Caco-2 (cell line): ENCODE measurements around the gene ZNF761. TPM values are rescaled to one million over a fixed set of nuclear protein-coding genes. Genes with fewer than 3 reads are reported as not detected.
"Not testable (repeated sequence)": the region's sequence is repeated elsewhere in the genome, so short reads cannot be mapped to it uniquely, and the experiment has no call there.

Experiments
- BruUV-seq: library from RNA; stranded (reverse); fragments of 400-500 nt; replicated peaks from 2 replicates; lab custom pipeline; 2021; lab: Mats Ljungman, UMichigan
- CTCF ChIA-PET: fragments of 300-600 bp; sonication (Branson Sonifier 250); formaldehyde crosslinking; loops from one replicate; lab custom pipeline; 2022; ENCODE audit warnings: antibody characterized with exemption; lab: Charles Lee
- POLR2A ChIA-PET: fragments of 300-600 bp; sonication (Branson Sonifier 250); formaldehyde crosslinking; loops from one replicate; lab custom pipeline; 2022; ENCODE audit warnings: antibody characterized with exemption; lab: Charles Lee
- DNase-seq, 2 experiments: peaks; one replicate each; pipeline versions ENCODE4 v3.0.0 to v3.0.0-alpha.2; 2020 to 2022
- H3K27me3 ChIP-seq: replicated peaks from 2 replicates; pipeline ENCODE4 v1.6.0; 2011; ENCODE audit warnings: low read length; ENCODE audit not compliant: control insufficient read depth, insufficient read depth
- H3K36me3 ChIP-seq: 2 replicates; pipeline ENCODE4 v1.5.1; 2011; ENCODE audit warnings: low read length; ENCODE audit not compliant: control insufficient read depth, insufficient read depth
- H3K4me1 ChIP-seq: fragments of 250-450 bp; sonication (Bioruptor Pico); 2 replicates; pipeline ENCODE4 v1.5.1; 2020; ENCODE audit warnings: mild to moderate bottlenecking
- H3K4me3 ChIP-seq: 2 replicates; pipeline ENCODE4 v1.5.1; 2011; ENCODE audit warnings: low read depth, mild to moderate bottlenecking, control low read depth, low read length
- H3K9me3 ChIP-seq: fragments of 250-450 bp; sonication (Bioruptor Pico); 2 replicates; pipeline ENCODE4 v1.5.1; 2020; ENCODE audit warnings: mild to moderate bottlenecking, moderate library complexity
- H3K27ac Mint-ChIP-seq: one replicate; pipeline ENCODE4 v1.8.0; 2022; ENCODE audit warnings: mixed read lengths; ENCODE audit not compliant: unreplicated experiment
- H3K27me3 Mint-ChIP-seq: one replicate; pipeline ENCODE4 v1.8.0; 2022; ENCODE audit warnings: mixed read lengths; ENCODE audit not compliant: insufficient read depth, unreplicated experiment
- H3K36me3 Mint-ChIP-seq: one replicate; pipeline ENCODE4 v1.8.0; 2022; ENCODE audit warnings: mild to moderate bottlenecking, mixed read lengths; ENCODE audit not compliant: insufficient read depth, unreplicated experiment
- H3K4me1 Mint-ChIP-seq: one replicate; pipeline ENCODE4 v1.8.0; 2022; ENCODE audit warnings: low read depth, mixed read lengths; ENCODE audit not compliant: unreplicated experiment
- H3K4me3 Mint-ChIP-seq: one replicate; pipeline ENCODE4 v1.8.0; 2022; ENCODE audit warnings: mild to moderate bottlenecking, moderate library complexity, mixed read lengths; ENCODE audit not compliant: unreplicated experiment
- H3K9me3 Mint-ChIP-seq: one replicate; pipeline ENCODE4 v1.8.0; 2022; ENCODE audit warnings: mixed read lengths; ENCODE audit not compliant: unreplicated experiment
- CTCF ChIP-seq, 2 experiments: fragments of 200-600 bp in 1 of 2; IDR thresholded peaks; 1 replicate in 1 of 2; 2 replicates in 1 of 2; pipeline versions ENCODE4 v1.5.1 to v1.8.0; 2011 to 2022; ENCODE audit warnings: antibody characterized with exemption in 1 of 2, control low read depth in 1 of 2, inconsistent platforms in 1 of 2, low read depth in 1 of 2, low read length in 1 of 2, mild to moderate bottlenecking in 1 of 2, moderate library complexity in 1 of 2; ENCODE audit not compliant: insufficient read depth in 1 of 2, severe bottlenecking in 1 of 2, unreplicated experiment in 1 of 2
- intact Hi-C: fragments of 100-400 bp; cut with micrococcal nuclease; formaldehyde crosslinking; loops from one replicate; pipeline ENCODE4 v1.10.0; 2022; ENCODE audit not compliant: unreplicated experiment
- total RNA-seq: library from RNA; stranded (reverse); gene quantifications from 2 replicates; pipeline ENCODE4 v1.2.3, GENCODE V29; 2022

ZNF761 gene
- total RNA-seq, 1 experiment from 2014 or later: 20.0 TPM

GRCh38 chr19:53467485-53468262 is 35.9 kb downstream of the ZNF761 start, which contains the start of gene ZNF813:
TSS of gene ZNF813 (plus strand) at chr19:53467733. CDS start at chr19:53483823, 16,090 bp downstream.
- H3K9me3 Mint-ChIP-seq: peaks cover 39% of the 10 kb centered on the region
- peak within 1 kb of the TSS; percentile 92 for H3K4me3 Mint-ChIP-seq
- intact Hi-C loops: loop anchor here (5.0 kb wide), 1 partner anchor 35 kb away; the partner anchor contains the start of gene ZNF761
- peaks cover 11% of the 10 kb centered on the region; the same call in 1 of the 2 replicates for H3K9me3 ChIP-seq
- TF ChIP-seq CTCF (IDR thresholded peaks at IDR 0.05; ENCODE audit: insufficient read depth in 1 of 2, low read depth in 1 of 2, low read length in 1 of 2, severe bottlenecking in 1 of 2, unreplicated experiment in 1 of 2): no peak
- H3K4me3 ChIP-seq: peak within 1 kb of the TSS; percentile 94
- H3K4me1 Mint-ChIP-seq: peaks cover 19% of the 10 kb centered on the region
- peaks cover 12% of the 10 kb centered on the region for H3K36me3 Mint-ChIP-seq
- H3K4me1 ChIP-seq: no peaks in the 10 kb centered on the region
- peak within 1 kb of the TSS; percentile 80 for H3K27ac Mint-ChIP-seq
- BruUV-seq: no TSS peak
- peak; percentile 94 to 95 for DNase-seq
- no peaks in the 10 kb centered on the region for H3K27me3 Mint-ChIP-seq
- CTCF ChIA-PET: no interaction called here
- H3K27me3 ChIP-seq: no peaks in the 10 kb centered on the region
- no peaks in the 10 kb centered on the region; the same call in 1 of the 2 replicates for H3K36me3 ChIP-seq
- POLR2A ChIA-PET: no interaction called here

DNA sequence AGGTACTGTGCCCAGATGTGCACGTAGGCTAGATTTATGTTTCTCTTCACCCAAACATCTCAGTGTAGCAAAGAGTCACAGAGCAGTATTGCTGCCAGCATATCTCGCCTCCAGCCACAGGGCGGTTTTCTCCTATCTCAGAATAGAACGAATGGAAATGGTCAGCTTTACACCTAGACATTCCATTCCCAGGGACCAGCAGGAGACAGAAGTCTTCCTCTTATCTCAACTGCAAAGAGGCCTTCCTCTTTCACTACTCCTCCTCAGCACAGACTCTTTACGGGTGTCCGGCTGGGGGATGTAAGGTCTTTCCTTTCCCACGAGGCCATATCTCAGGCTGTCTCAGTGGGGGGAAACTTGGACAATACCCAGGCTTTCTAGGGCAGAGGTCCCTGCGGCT is 36.8 kb downstream of the ZNF761 start:
- peaks cover 29% of the 10 kb centered on the region for H3K9me3 Mint-ChIP-seq
- H3K27me3 ChIP-seq, CTCF ChIA-PET, H3K36me3 Mint-ChIP-seq, H3K36me3 ChIP-seq, DNase-seq, H3K9me3 ChIP-seq, H3K4me1 ChIP-seq, H3K27me3 Mint-ChIP-seq, POLR2A ChIA-PET: not testable (repeated sequence)
- BruUV-seq: TSS peak; percentile 52
- H3K27ac Mint-ChIP-seq: peak overlapping the region; percentile 80
- H3K4me1 Mint-ChIP-seq: peaks cover 19% of the 10 kb centered on the region
- H3K4me3 ChIP-seq: peak overlapping the region; percentile 94
- intact Hi-C loops: loop anchor here (5.0 kb wide), 1 partner anchor 36 kb away; the partner anchor contains the start of gene ZNF761
- peak overlapping the region; percentile 92 for H3K4me3 Mint-ChIP-seq

- no peak for DNase-seq
- Mint-ChIP-seq H3K9me3 (peaks cover 13% of the 10 kb centered on the region), H3K4me3 (no peak overlapping the region), H3K36me3 (peaks cover 19% of the 10 kb centered on the region), H3K4me1 (peaks cover 19% of the 10 kb centered on the region), H3K27me3 (no peaks in the 10 kb centered on the region), H3K27ac (no peak overlapping the region)
- no peaks in the 10 kb centered on the region for H3K27me3 ChIP-seq
- ChIA-PET POLR2A (interaction anchor here (0.6 kb wide), 1 partner anchor 9 kb away, joined by 3 read pairs; no protein-coding TSS in a partner anchor), CTCF (no interaction called here)
- no peaks in the 10 kb centered on the region for H3K9me3 ChIP-seq
- H3K4me3 ChIP-seq: no peak overlapping the region
- intact Hi-C loops: no loop called here
- no peak for TF ChIP-seq CTCF (IDR thresholded peaks at IDR 0.05; ENCODE audit: insufficient read depth in 1 of 2, low read depth in 1 of 2, low read length in 1 of 2, severe bottlenecking in 1 of 2, unreplicated experiment in 1 of 2)
- no peaks in the 10 kb centered on the region; the same call in 1 of the 2 replicates for H3K36me3 ChIP-seq
- BruUV-seq: no TSS peak
- H3K4me1 ChIP-seq: no peaks in the 10 kb centered on the region
Measured at GRCh38 chr19:53471916-53472315, 40.1 kb downstream of the ZNF761 start.

GRCh38 chr19:53474832-53475231 is 43.0 kb downstream of the ZNF761 start:
- H3K4me3 ChIP-seq, H3K4me1 ChIP-seq, H3K27me3 Mint-ChIP-seq, H3K4me1 Mint-ChIP-seq, BruUV-seq, H3K4me3 Mint-ChIP-seq, DNase-seq, H3K27ac Mint-ChIP-seq, intact Hi-C loops, H3K9me3 ChIP-seq, H3K36me3 ChIP-seq, H3K27me3 ChIP-seq: not testable (repeated sequence)
- H3K36me3 Mint-ChIP-seq: peaks cover 38% of the 10 kb centered on the region
- POLR2A ChIA-PET: interaction anchor here (0.7 kb wide), 1 partner anchor 80 kb away, joined by 3 read pairs; the partner anchor contains the start of gene ZNF765
- peaks cover 14% of the 10 kb centered on the region for H3K9me3 Mint-ChIP-seq
- CTCF ChIA-PET: interaction anchor here (0.5 kb wide), 1 partner anchor 616 kb away, joined by 3 read pairs; no protein-coding TSS in a partner anchor

DNA sequence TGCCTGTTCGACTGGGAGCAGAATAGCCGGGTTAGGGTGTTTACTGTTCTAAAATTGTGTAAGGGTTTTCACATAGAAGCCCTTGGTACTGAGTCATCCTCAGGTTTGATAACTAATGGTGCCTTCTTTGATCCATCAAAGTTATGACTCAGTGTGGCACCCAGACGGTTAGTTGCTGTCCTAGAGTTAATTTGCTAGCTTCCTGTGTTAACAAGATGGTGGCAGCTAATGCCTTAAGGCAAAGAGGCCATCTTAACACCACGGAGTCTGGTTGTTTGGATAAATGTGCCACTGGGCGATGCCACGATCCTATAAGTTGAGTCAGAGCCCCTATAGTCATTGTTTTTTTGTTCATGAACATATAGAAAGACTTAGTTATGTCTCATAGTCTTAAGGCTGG is 43.7 kb downstream of the ZNF761 start:
- H3K27me3 ChIP-seq, H3K27ac Mint-ChIP-seq, CTCF ChIA-PET, H3K9me3 ChIP-seq, H3K4me1 Mint-ChIP-seq, H3K4me3 Mint-ChIP-seq, DNase-seq, intact Hi-C loops, H3K4me1 ChIP-seq, H3K4me3 ChIP-seq, H3K27me3 Mint-ChIP-seq, BruUV-seq, H3K36me3 ChIP-seq, POLR2A ChIA-PET: not testable (repeated sequence)
- Mint-ChIP-seq H3K9me3 (peaks cover 17% of the 10 kb centered on the region), H3K36me3 (peaks cover 45% of the 10 kb centered on the region)
